HepG2 (cell line): ENCODE results near the gene THBS2. TPM values are rescaled to one million over a fixed set of nuclear protein-coding genes. Genes with fewer than 3 reads are reported as not detected.
A peak's percentile ranks its signal among the peaks of the same experiment; 100 is the strongest.

Experiments
- ATAC-seq: fragments of 200-7000 bp; cut with Tn5 transposase; 3 replicates; pipeline ENCODE4 v1.9.1; 2020; ENCODE audit warnings: mild to moderate bottlenecking, moderate library complexity
- BruUV-seq: library from RNA; stranded (reverse); fragments of 400-500 nt; replicated peaks from 2 replicates; lab custom pipeline; 2021; lab: Mats Ljungman, UMichigan
- CTCF ChIA-PET: fragments of 300-600 bp; formaldehyde crosslinking; extraction: SDS; loops from one replicate; lab custom pipeline; 2021; ENCODE audit warnings: low total read pairs, inconsistent platforms, low intra/inter-chr PET ratio; lab: Yijun Ruan, JAX
- POLR2A ChIA-PET: fragments of 350-600 bp; sonication (Branson Sonifier 250); formaldehyde crosslinking; loops from one replicate; lab custom pipeline; 2020; ENCODE audit warnings: antibody characterized with exemption, inconsistent platforms; lab: Yijun Ruan, JAX
- DNase-seq: peaks from one replicate; pipeline ENCODE4 v3.0.0-alpha.2; 2015; ENCODE audit warnings: low spot score
- FAIRE-seq: peaks from 3 replicates; lab custom pipeline; 2011; peaks lifted over from hg19 to GRCh38; lab: Jason Lieb, UNC
- H2AFZ ChIP-seq: one replicate; pipeline ENCODE4 v1.6.1; 2011; ENCODE audit warnings: low read length, inconsistent platforms
- H3K27ac ChIP-seq: fragments of 300-600 bp; 3 replicates; pipeline ENCODE4 v1.8.0; 2011; ENCODE audit warnings: mixed run types, mild to moderate bottlenecking, mixed read lengths, low read length, inconsistent platforms; ENCODE audit not compliant: insufficient read depth; ENCODE audit errors: extremely low read length
- H3K27me3 ChIP-seq, 2 experiments: fragments of 200-600 bp in 1 of 2; 2 replicates in 1 of 2; 3 replicates in 1 of 2; pipeline versions ENCODE4 v1.6.0 to v1.8.0; 2011; ENCODE audit warnings: low read length in 2 of 2, mild to moderate bottlenecking in 2 of 2, moderate library complexity in 2 of 2, inconsistent platforms in 1 of 2; ENCODE audit not compliant: insufficient read depth in 2 of 2, control insufficient read depth in 1 of 2
- H3K36me3 ChIP-seq, 2 experiments: fragments of 200-600 bp in 1 of 2; replicated peaks in 1 of 2; 2 replicates in 1 of 2; 3 replicates in 1 of 2; pipeline versions ENCODE4 v1.5.1 to v1.8.0; 2011; ENCODE audit warnings: low read length in 2 of 2, inconsistent platforms in 1 of 2; ENCODE audit not compliant: insufficient read depth in 2 of 2, control insufficient read depth in 1 of 2
- H3K4me1 ChIP-seq: 2 replicates; pipeline ENCODE4 v1.5.1; 2012; ENCODE audit warnings: low read length, inconsistent platforms; ENCODE audit not compliant: insufficient read depth
- H3K4me2 ChIP-seq: 2 replicates; pipeline ENCODE4 v1.6.0; 2011; ENCODE audit warnings: low read depth, low read length, inconsistent platforms
- H3K4me3 ChIP-seq, 3 experiments: fragments of 200-600 bp in 1 of 3; sonication (generic), shearing (Covaris generic) in 1 of 3; replicated peaks in 1 of 3; 2 replicates each; pipeline ENCODE4 v1.5.1; 2011 to 2016; ENCODE audit warnings: low read length in 3 of 3, inconsistent platforms in 2 of 3, low read depth in 2 of 3, mild to moderate bottlenecking in 2 of 3, control low read depth in 1 of 3, mixed read lengths in 1 of 3; ENCODE audit not compliant: insufficient read depth in 1 of 3
- H3K79me2 ChIP-seq: one replicate; pipeline ENCODE4 v1.6.1; 2011; ENCODE audit warnings: low read length, inconsistent platforms; ENCODE audit not compliant: insufficient read depth
- H3K9ac ChIP-seq: 2 replicates; pipeline ENCODE4 v1.6.0; 2011; ENCODE audit warnings: mild to moderate bottlenecking, low read depth, low read length, inconsistent platforms; ENCODE audit not compliant: insufficient read depth
- H3K9me3 ChIP-seq: 2 replicates; pipeline ENCODE4 v1.5.1; 2012; ENCODE audit warnings: mild to moderate bottlenecking, low read length
- H4K20me1 ChIP-seq: 2 replicates; pipeline ENCODE4 v1.6.0; 2011; ENCODE audit warnings: inconsistent platforms, mild to moderate bottlenecking, low read length, moderate library complexity; ENCODE audit not compliant: insufficient read depth
- CREB1 ChIP-seq, 2 experiments: fragments of 450-650 bp in 1 of 2; IDR thresholded peaks; 2 replicates each; pipeline ENCODE4 v1.6.1; 2016 to 2017; ENCODE audit warnings: control low read depth in 1 of 2, mild to moderate bottlenecking in 1 of 2, missing compliant biosample characterization in 1 of 2, missing genetic modification characterization in 1 of 2
- EZH2 ChIP-seq: conservative IDR thresholded peaks from 2 replicates; pipeline ENCODE4 v1.6.1; 2012; ENCODE audit warnings: mild to moderate bottlenecking, low read depth, low read length, moderate library complexity
- GATA4 ChIP-seq: sonication (generic); IDR thresholded peaks from 2 replicates; pipeline ENCODE4 v1.6.1; 2016; ENCODE audit warnings: antibody characterized with exemption, low read depth, borderline replicate concordance
- HOXD1 ChIP-seq: sonication (generic); formaldehyde crosslinking; IDR thresholded peaks from 2 replicates; pipeline ENCODE4 v1.5.0; 2020; ENCODE audit warnings: missing genetic modification reagents
- TAF1 ChIP-seq: sonication (generic); formaldehyde crosslinking; IDR thresholded peaks from 2 replicates; pipeline ENCODE4 v1.4.0; 2020; ENCODE audit warnings: missing genetic modification reagents
- XRCC5 ChIP-seq: fragments of 200-400 bp; formaldehyde crosslinking; optimal IDR thresholded peaks from 2 replicates; pipeline ENCODE3; 2017; ENCODE audit warnings: mild to moderate bottlenecking, low read length
- ZBTB1 ChIP-seq: sonication (generic); formaldehyde crosslinking; IDR thresholded peaks from 2 replicates; pipeline ENCODE4 v1.4.0; 2020; ENCODE audit warnings: missing genetic modification reagents, borderline replicate concordance
- ZNF292 ChIP-seq: sonication (generic); formaldehyde crosslinking; IDR thresholded peaks from 2 replicates; pipeline ENCODE4 v1.8.1; 2022; ENCODE audit warnings: mild to moderate bottlenecking, low read depth, missing genetic modification reagents, borderline replicate concordance
- ZNF3 ChIP-seq: IDR thresholded peaks from 2 replicates; pipeline ENCODE4 v1.7.0; 2017; ENCODE audit warnings: inconsistent platforms
- ZNF549 ChIP-seq: sonication (generic); formaldehyde crosslinking; IDR thresholded peaks from 2 replicates; pipeline ENCODE4 v1.5.0; 2020; ENCODE audit warnings: missing genetic modification reagents
- ZNF569 ChIP-seq: sonication (generic); formaldehyde crosslinking; IDR thresholded peaks from 2 replicates; pipeline ENCODE4 v1.5.0; 2020; ENCODE audit warnings: mild to moderate bottlenecking, missing genetic modification reagents, moderate library complexity, borderline replicate concordance
- ZNF75D ChIP-seq: sonication (generic); formaldehyde crosslinking; IDR thresholded peaks from 2 replicates; pipeline ENCODE4 v1.8.1; 2023; ENCODE audit warnings: missing genetic modification reagents, mild to moderate bottlenecking, borderline replicate concordance
- ZNF850 ChIP-seq: sonication (generic); formaldehyde crosslinking; conservative IDR thresholded peaks from 2 replicates; pipeline ENCODE4 v1.9.0; 2021; ENCODE audit warnings: mild to moderate bottlenecking, missing genetic modification reagents
- WGBS: methylation state at CpG from one replicate; pipeline ENCODE4 v1.1.6; 2017; ENCODE audit warnings: low lambda C conversion rate; 5-methylcytosine and 5-hydroxymethylcytosine counted together
- in situ Hi-C: cut with HindIII; loops from 2 replicates; pipeline ENCODE4 v1.10.0; 2017; ENCODE audit warnings: low pct_unique_long_range_greater_than_20kb; ENCODE audit not compliant: extremely low pct_ligation_motif_present
- intact Hi-C: fragments of 100-400 bp; cut with micrococcal nuclease; formaldehyde crosslinking; loops from one replicate; pipeline ENCODE4 v1.10.0; 2022; ENCODE audit not compliant: unreplicated experiment
- polyA plus RNA-seq, 8 experiments: library from polyadenylated mRNA; depleted of rRNA in 3 of 8; stranded (reverse) in 7 of 8; unstranded in 1 of 8; fragments of >200 nt; fragmentation: Illumina TruSeq in 4 of 8; extraction: Trizol in 4 of 8; gene quantifications; 2 replicates each; pipeline versions ENCODE4 v1.2.1 to v1.2.3, GENCODE V29; 2011 to 2016; ENCODE audit warnings: low read depth in 4 of 8, missing spikeins in 1 of 8, mixed read lengths in 1 of 8; ENCODE audit not compliant: insufficient read depth in 1 of 8
- total RNA-seq, 5 experiments: library from RNA; depleted of rRNA; stranded (reverse); fragments of >200 nt; fragmentation: Illumina TruSeq; extraction: Trizol; gene quantifications; 2 replicates each; pipeline ENCODE4 v1.2.3, GENCODE V29; 2016; ENCODE audit warnings: low read depth in 1 of 5

Gene THBS2
- total and polyA plus RNA-seq, 2 of the 13 experiments (the other 11 are each of a cell fraction or from before 2014, with no cell fraction given): 0.12 to 0.15 TPM

DNA sequence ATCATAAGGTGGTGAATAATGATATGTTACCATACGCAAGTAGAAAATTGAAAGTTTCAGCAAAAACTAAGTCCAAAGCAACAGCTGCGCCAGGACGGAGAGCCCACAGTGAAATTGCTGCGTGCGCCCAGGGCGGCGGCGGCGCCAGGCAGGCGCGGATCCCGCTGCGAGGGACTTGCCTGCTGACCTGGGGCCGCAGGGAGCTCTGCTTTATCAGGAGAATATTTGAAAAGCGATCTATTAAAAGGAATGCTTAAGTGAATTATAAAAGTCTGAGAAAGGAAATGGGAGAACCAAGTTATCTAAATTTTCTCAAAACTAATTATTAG lies 85.4 kb downstream of the THBS2 start:
- Histone ChIP-seq H3K4me2 (no peak overlapping the region), H3K9me3 (no peaks in the 10 kb centered on the region)
- TF ChIP-seq ZNF850 (CRISPR knock-in tag) (no peak), ZNF569 (CRISPR knock-in tag) (no peak), HOXD1 (CRISPR knock-in tag) (no peak), ZNF75D (CRISPR knock-in tag) (no peak), GATA4 (no peak), ZNF3 (CRISPR knock-in tag) (no peak), ZNF549 (CRISPR knock-in tag) (no peak), ZBTB1 (no peak), TAF1 (no peak)
- TF ChIP-seq, all 625 proteins: peak for 0
- CTCF ChIA-PET: no interaction called here
- Histone ChIP-seq H3K27me3 (peaks cover 6 to 83% of the 10 kb centered on the region in 2 experiments; a peak in 4 of 5 replicates), H3K4me3 (no peak overlapping the region), H3K27ac (no peak overlapping the region), H3K4me1 (no peaks in the 10 kb centered on the region), H3K36me3 (no peaks in the 10 kb centered on the region), H2AFZ (no peak overlapping the region), H4K20me1 (no peaks in the 10 kb centered on the region), H3K9ac (no peak overlapping the region), H3K79me2 (no peaks in the 10 kb centered on the region)
- FAIRE-seq (no peak), DNase-seq (no peak), ATAC-seq (no peak)
- BruUV-seq: no TSS peak
- in situ Hi-C loops (no loop called here), intact Hi-C loops (no loop called here)
- 53% methylated on average over 15 of the region's 15 CpGs for WGBS
- POLR2A ChIA-PET: no interaction called here

- Histone ChIP-seq H3K36me3 (no peaks in the 10 kb centered on the region), H3K9ac (no peak overlapping the region), H4K20me1 (no peaks in the 10 kb centered on the region), H3K4me3 (no peak overlapping the region), H3K9me3 (no peaks in the 10 kb centered on the region), H3K79me2 (no peaks in the 10 kb centered on the region), H3K27me3 (peaks cover 6 to 82% of the 10 kb centered on the region in 2 experiments; a peak in 4 of 5 replicates), H3K4me1 (no peaks in the 10 kb centered on the region), H2AFZ (no peak overlapping the region), H3K27ac (no peak overlapping the region), H3K4me2 (no peak overlapping the region)
- 28% methylated on average over 31 of the region's 37 CpGs for WGBS
- in situ Hi-C loops (no loop called here), intact Hi-C loops (no loop called here)
- POLR2A ChIA-PET: no interaction called here
- FAIRE-seq (no peak), ATAC-seq (no peak), DNase-seq (no peak)
- CTCF ChIA-PET: no interaction called here
- TF ChIP-seq XRCC5 (no peak), ZNF292 (CRISPR knock-in tag) (no peak), EZH2 (0 out of 2 replicates have a peak, but pooled peaks have one; percentile 37), CREB1 (IDR thresholded peaks at IDR 0.05) (peak; percentile 25; the same call in 1 of the 2 replicates), CREB1 (CRISPR knock-in tag; IDR thresholded peaks at IDR 0.05) (no peak)
- BruUV-seq: no TSS peak
Measured at GRCh38 chr6:169167581-169168301, 85.9 kb downstream of the THBS2 start.
